ENCODE results near the gene TFEB. TPM values are rescaled to one million over a fixed set of nuclear protein-coding genes. Genes with fewer than 3 reads are reported as not detected.
A peak's percentile ranks its signal among the peaks of the same experiment; 100 is the strongest.

Gene TFEB
- total RNA-seq, 3 donors from 2014 or later = 15.7 to 20.6 (median 18.4) TPM

DNA sequence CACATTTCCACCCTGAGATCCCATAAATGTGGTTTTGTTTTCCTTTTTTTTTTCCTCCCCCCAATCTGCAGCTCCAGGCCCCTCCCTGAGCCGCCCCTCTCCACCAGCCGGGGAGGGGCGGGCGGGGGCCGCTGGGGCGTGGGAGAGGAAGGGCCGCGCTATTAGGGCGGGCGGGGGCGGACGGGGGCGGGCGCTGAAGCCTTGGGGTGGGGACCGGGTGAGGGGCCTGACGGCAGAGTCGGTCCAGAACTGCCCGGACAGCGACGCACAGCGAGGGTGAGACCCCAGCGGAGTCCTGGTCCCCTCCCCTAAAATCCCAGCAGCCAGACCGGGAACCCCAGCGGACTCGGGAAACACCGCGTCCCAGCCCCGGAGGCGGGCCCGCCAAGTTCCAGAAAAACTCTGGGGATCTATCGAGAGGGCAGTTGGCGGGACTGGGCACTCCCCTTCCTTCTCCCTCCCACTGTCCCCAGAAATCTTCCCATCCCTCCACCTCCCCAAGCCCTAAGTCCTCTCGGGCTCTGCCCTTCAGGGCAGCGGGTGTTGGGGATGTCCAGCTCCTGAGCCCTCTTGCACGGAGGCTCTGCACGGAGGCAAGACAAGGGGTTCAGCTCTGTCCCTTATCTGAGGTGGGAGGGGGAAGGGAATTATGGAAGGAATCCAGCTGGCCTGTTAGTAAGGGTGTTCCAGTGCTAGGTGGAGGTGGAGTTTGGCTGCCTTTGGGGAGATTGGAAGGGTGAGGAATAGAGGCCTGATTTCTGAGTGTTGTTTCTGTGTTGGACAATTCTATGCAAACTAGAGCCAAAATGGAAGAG, 45.4 kb upstream of the TFEB start, which contains the start of gene PRICKLE4:
PRICKLE4 (plus strand) TSS at position 232 of the 815 bp plus-strand sequence. CDS start 2,692 bp downstream, outside the sequence.
- H3K27me3 ChIP-seq = no peaks in the 10 kb centered on the region
- no peaks in the 10 kb centered on the region for H3K36me3 ChIP-seq
- H3K4me1 ChIP-seq = peaks cover 5 to 6% of the 10 kb centered on the region in 2 donors
- peak within 1 kb of the TSS; percentile 71 to 82 for H3K27ac ChIP-seq
- peak within 1 kb of the TSS; percentile 77 to 81 (median 77) for H3K4me3 ChIP-seq
- DNase-seq (ENCODE audit: low spot score in 2 of 2) = no peak
- H3K9me3 ChIP-seq = no peaks in the 10 kb centered on the region
- TF ChIP-seq, protein P1, sequence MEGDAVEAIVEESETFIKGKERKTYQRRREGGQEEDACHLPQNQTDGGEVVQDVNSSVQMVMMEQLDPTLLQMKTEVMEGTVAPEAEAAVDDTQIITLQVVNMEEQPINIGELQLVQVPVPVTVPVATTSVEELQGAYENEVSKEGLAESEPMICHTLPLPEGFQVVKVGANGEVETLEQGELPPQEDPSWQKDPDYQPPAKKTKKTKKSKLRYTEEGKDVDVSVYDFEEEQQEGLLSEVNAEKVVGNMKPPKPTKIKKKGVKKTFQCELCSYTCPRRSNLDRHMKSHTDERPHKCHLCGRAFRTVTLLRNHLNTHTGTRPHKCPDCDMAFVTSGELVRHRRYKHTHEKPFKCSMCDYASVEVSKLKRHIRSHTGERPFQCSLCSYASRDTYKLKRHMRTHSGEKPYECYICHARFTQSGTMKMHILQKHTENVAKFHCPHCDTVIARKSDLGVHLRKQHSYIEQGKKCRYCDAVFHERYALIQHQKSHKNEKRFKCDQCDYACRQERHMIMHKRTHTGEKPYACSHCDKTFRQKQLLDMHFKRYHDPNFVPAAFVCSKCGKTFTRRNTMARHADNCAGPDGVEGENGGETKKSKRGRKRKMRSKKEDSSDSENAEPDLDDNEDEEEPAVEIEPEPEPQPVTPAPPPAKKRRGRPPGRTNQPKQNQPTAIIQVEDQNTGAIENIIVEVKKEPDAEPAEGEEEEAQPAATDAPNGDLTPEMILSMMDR (IDR thresholded peaks at IDR 0.05) = no peak
- TF ChIP-seq POLR2AphosphoS5 (IDR thresholded peaks at IDR 0.05) = no peak
- TF ChIP-seq POLR2A (IDR thresholded peaks at IDR 0.05) = no peak
- intact Hi-C loops (cut with DNase I; ENCODE audit: low total_unique reads) = loop anchor here (2.0 to 10.0 kb wide), 3 partner anchors 76 to 267 kb away; no protein-coding TSS in a partner anchor

DNA sequence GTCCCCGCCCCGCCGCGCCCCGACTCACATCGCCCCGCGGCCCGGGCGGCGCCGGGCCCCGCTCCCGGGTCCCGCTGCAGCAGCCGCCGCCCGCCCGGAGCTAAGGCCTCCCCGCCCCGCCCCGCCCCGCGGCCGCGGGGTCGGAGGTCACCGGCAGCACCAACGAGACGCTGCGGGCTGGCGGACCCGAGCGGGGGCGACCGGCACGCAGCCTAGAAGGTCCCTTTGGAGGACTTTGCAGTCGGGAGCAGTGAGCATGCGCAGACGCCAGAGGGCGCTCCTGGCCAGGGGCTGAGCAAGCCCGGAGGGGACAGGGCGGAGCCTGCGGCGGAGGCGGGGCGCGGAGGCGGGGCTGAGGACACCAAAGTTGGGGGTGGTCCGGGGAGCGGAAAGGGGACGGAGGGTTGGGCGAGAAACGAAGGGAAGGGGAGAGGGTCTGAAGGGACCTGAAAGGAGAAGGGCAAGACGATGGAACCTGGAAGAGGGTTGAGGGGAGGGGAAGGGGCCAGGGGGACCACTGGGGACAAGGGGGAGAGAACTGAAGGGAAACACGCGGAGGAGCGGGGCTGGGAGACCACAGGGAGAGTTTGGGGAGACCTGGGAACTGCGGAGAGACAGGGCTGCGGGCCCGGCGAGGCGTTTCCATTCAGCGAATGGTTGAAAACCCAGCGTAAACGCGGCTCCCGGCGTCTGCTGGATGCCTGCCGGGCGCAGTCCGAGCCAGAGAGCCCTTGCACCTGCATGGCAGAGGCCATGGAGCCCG, 44.6 kb upstream of the TFEB start, which contains the start of gene FRS3:
FRS3 (minus strand) TSS at position 113 of the 763 bp plus-strand sequence. CDS start 2,913 bp downstream, outside the sequence.
- H3K27ac ChIP-seq = peak within 1 kb of the TSS; percentile 71 to 82
- H3K9me3 ChIP-seq = no peaks in the 10 kb centered on the region
- DNase-seq (ENCODE audit: low spot score in 2 of 2) = peak; percentile 92 to 97
- H3K36me3 ChIP-seq = no peaks in the 10 kb centered on the region
- TF ChIP-seq, protein P1 (IDR thresholded peaks at IDR 0.05) = peak; percentile 53 to 89 (median 77)
- no peak for TF ChIP-seq POLR2A (IDR thresholded peaks at IDR 0.05)
- TF ChIP-seq POLR2AphosphoS5 (IDR thresholded peaks at IDR 0.05) = peak; percentile 53 to 73 (median 69)
- peak within 1 kb of the TSS; percentile 77 to 81 (median 77) for H3K4me3 ChIP-seq
- no peaks in the 10 kb centered on the region for H3K27me3 ChIP-seq
- H3K4me1 ChIP-seq = peaks cover 5% of the 10 kb centered on the region in 2 donors
- intact Hi-C loops (cut with DNase I; ENCODE audit: low total_unique reads) = loop anchor here (2.0 to 10.0 kb wide), 3 partner anchors 75 to 267 kb away; no protein-coding TSS in a partner anchor

DNA sequence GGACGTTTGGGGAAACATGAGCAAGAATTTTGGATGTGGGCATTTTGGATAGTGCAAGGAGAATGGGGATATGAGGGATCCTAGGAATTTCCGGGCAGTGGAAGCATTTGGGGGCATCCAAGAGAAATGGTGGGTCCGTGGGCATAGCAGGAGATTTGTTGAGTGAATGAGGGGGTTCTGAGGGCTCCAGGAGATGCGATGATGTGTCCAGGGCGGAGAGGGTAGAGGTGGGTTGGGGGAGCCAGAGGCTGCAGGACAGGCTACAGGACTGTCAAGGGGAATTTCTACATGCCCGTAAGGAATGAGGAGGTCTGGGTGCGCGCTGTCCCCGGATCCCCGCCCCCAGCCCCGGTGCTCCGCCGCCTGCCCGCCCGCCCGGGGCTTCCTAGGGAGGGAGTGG, 43.9 kb upstream of the TFEB start:
- H3K27me3 ChIP-seq = no peaks in the 10 kb centered on the region
- peak overlapping the region; percentile 77 to 81 (median 77) for H3K4me3 ChIP-seq
- TF ChIP-seq POLR2AphosphoS5 (IDR thresholded peaks at IDR 0.05) (no peak), POLR2A (IDR thresholded peaks at IDR 0.05) (no peak)
- TF ChIP-seq, protein P1 (IDR thresholded peaks at IDR 0.05) = no peak
- DNase-seq (ENCODE audit: low spot score in 2 of 2) = no peak
- intact Hi-C loops (cut with DNase I; ENCODE audit: low total_unique reads) = no loop called here
- H3K4me1 ChIP-seq = peaks cover 5% of the 10 kb centered on the region in 2 donors
- H3K27ac ChIP-seq = peak overlapping the region in 1 of 2 donors; percentile 82
- H3K9me3 ChIP-seq = no peaks in the 10 kb centered on the region
- H3K36me3 ChIP-seq = peaks cover 4% of the 10 kb centered on the region

DNA sequence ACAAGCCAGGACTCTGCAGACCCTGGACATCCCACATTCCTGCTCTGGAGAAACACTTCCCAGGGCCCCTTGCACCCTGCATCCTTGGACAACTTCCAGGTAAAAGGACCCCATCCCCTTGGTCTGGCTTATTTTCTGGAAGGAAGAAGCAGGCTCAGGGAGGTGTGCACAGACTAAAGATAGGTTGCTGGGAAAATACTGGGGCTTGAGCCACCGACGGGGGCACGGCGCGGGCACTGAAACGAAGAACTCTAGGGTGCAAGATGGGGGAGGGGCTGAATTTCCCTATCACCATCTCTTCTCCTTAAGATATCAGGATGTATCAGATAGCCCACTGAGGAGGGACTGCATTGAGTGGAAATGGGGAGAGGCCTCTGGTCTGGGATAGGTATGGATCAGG, 43.5 kb upstream of the TFEB start:
- Histone ChIP-seq H3K27me3 (no peaks in the 10 kb centered on the region), H3K27ac (peak overlapping the region in 1 of 2 donors; percentile 82), H3K4me1 (peaks cover 5% of the 10 kb centered on the region in 2 donors), H3K4me3 (peak overlapping the region; percentile 77 to 81 (median 77)), H3K36me3 (peaks cover 5% of the 10 kb centered on the region), H3K9me3 (no peaks in the 10 kb centered on the region)
- DNase-seq (ENCODE audit: low spot score in 2 of 2) = no peak
- intact Hi-C loops (cut with DNase I; ENCODE audit: low total_unique reads) = no loop called here
- TF ChIP-seq, protein P1 (IDR thresholded peaks at IDR 0.05) = no peak
- TF ChIP-seq POLR2A (IDR thresholded peaks at IDR 0.05) = no peak
- TF ChIP-seq POLR2AphosphoS5 (IDR thresholded peaks at IDR 0.05) = no peak
